A549 (cell line): ENCODE measurements around the gene SMARCA4.
"Not testable (repeated sequence)": the region's sequence is repeated elsewhere in the genome, so short reads cannot be mapped to it uniquely, and the experiment has no call there.

Experiments used
- BHLHE40 ChIP-seq: IDR thresholded peaks from 2 replicates; pipeline ENCODE4 v1.6.1; 2012; ENCODE audit warnings: low read depth, low read length, inconsistent platforms
- CEBPB ChIP-seq, 2 experiments: fragments of >200 bp in 1 of 2; sonication (Bioruptor Twin) in 1 of 2; formaldehyde crosslinking in 1 of 2; IDR thresholded peaks; 2 replicates each; pipeline ENCODE4 v1.6.1; 2012 to 2016
- CTCF ChIP-seq: fragments of >200 bp; sonication (Bioruptor Twin); formaldehyde crosslinking; IDR thresholded peaks from 3 replicates; pipeline ENCODE4 v1.5.1; 2016
- ESRRA ChIP-seq: fragments of 150-350 bp; IDR thresholded peaks from 2 replicates; pipeline ENCODE4 v1.6.1; 2014; ENCODE audit warnings: mild to moderate bottlenecking, low read length, borderline replicate concordance
- HOXB13 ChIP-seq: fragments of 250-450 bp; sonication (Bioruptor Pico); IDR thresholded peaks from 2 replicates; pipeline ENCODE4 v1.5.0; 2020; ENCODE audit warnings: low read depth, mild to moderate bottlenecking, moderate library complexity
- KDM5A ChIP-seq: fragments of 200-600 bp; sonication (generic); IDR thresholded peaks from 2 replicates; pipeline ENCODE4 v1.6.1; 2016; ENCODE audit warnings: antibody characterized with exemption, mild to moderate bottlenecking
- MAFK ChIP-seq: fragments of 450-650 bp; IDR thresholded peaks from 2 replicates; pipeline ENCODE4 v1.6.1; 2014; ENCODE audit not compliant: partially characterized antibody
- PHF8 ChIP-seq: fragments of 200-600 bp; sonication (generic); IDR thresholded peaks from 2 replicates; pipeline ENCODE4 v1.6.1; 2016; ENCODE audit warnings: low read depth, mild to moderate bottlenecking, antibody characterized with exemption, moderate library complexity, borderline replicate concordance

GRCh38 chr19:11097367-11097766 is 136.5 kb downstream of the SMARCA4 start:
- TF ChIP-seq CTCF; ESRRA; PHF8; KDM5A; CEBPB (IDR thresholded peaks at IDR 0.05); BHLHE40; HOXB13 (CRISPR knock-in tag); MAFK: not testable (repeated sequence)
